Measurements from ENCODE around the gene RCN1. TPM values are rescaled to one million over a fixed set of nuclear protein-coding genes. Genes with fewer than 3 reads are reported as not detected.
"Not testable (repeated sequence)": the region's sequence is repeated elsewhere in the genome, so short reads cannot be mapped to it uniquely, and the experiment has no call there.

The RCN1 gene
- total RNA-seq, 1 donor from 2014 or later, result 23.1 TPM

GRCh38 chr11:32073644-32074026 is 17.2 kb upstream of the RCN1 start:
- intact Hi-C loops (cut with micrococcal nuclease), result no loop called here

DNA sequence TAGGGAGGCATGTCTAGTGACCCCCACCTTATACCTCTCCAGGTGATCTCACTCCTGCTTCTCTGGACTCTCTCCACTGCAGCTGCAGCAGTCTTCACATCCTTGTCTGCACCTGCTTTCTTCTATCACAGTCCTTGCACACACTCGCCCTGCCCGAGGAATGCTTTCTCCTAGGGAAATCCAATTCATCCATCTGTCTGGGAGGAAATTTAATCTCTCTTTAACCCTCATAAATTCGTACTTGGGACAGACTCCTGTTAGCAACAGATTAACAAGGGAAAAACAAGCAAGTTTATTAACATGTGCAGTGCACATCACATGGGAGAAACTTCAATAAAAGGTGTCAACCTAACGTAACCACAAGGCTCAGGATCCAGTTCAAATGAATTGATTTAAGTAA is 11.3 kb upstream of the RCN1 start:
- intact Hi-C loops (cut with micrococcal nuclease), result no loop called here

- intact Hi-C loops (cut with micrococcal nuclease), result no loop called here
Measured at GRCh38 chr11:32080361-32080980, 10.4 kb upstream of the RCN1 start.

- intact Hi-C loops (cut with micrococcal nuclease), result no loop called here
Measured at GRCh38 chr11:32081129-32081641, 9.7 kb upstream of the RCN1 start.

DNA sequence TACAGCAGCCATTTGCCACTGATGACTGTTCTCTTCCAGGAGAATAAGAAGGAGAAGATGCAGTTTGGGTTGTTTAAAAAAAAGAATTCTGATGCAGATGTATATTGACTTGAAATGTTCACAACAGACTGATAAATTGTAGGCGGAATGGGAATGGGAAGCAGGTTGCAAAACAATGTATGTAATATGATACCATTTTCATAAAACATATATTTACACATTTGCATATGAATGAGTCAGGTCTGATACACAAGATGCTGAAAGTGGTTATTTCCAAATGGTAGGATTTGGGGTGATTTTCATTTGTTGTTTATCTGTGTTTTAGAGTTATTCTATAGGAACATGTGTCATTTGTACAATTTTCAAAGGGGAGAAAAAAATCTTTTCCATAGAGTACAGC is 9.0 kb upstream of the RCN1 start:
- intact Hi-C loops (cut with micrococcal nuclease), result no loop called here

GRCh38 chr11:32082346-32082986 is 8.4 kb upstream of the RCN1 start:
- intact Hi-C loops (cut with micrococcal nuclease), result no loop called here

DNA sequence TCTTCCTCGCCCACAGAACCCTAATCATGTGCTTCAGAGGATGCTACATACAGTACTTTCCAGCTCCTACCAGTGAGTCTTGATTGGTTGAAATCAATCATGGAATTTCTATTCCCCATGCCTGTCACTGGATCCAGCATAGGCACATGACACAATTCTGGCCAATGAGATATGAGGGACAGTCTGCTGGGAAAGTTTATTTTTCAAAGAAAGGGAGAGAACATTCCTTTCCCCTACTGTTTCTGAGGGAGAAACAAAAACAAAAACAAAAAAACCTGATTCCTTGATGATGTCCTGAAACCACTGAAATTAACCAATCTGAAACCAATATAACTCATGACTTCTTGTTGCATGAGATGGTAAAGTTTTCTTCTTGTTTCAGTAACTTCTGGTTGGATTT is 3.3 kb upstream of the RCN1 start:
- intact Hi-C loops (cut with micrococcal nuclease), result no loop called here

- intact Hi-C loops (cut with micrococcal nuclease), result no loop called here
Measured at GRCh38 chr11:32088117-32088941, 2.5 kb upstream of the RCN1 start.

DNA sequence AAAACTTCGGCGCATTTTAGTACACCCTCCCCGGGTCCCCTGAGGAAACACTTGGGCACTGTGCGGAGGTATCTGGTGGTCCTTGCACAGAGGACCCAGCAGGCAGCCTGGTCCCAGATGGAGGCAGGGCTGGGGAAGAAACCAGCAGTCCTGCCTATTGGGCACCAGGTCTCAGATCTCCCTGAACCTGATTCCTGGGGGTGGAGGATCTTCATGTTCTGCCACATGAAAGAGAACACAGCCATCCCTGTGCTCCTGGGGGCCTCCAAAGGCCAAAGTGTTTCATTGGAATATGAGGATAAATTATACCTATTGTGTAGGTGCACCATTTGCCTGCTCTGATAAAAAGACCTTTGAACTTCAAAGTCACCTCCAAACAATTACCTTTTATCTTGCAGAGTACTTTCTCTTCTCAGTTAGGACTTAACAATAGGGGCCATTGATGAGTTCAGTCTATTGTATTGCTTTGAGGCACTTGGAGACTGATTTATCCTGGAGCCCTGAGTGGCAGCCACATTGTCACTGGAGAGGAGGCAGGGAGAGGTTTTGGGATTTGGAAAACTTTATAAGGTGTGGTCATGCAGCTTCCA is 1.8 kb downstream of the RCN1 start:
- intact Hi-C loops (cut with micrococcal nuclease), result loop anchor here (5.0 to 10.0 kb wide), 2 partner anchors 1165 to 1768 kb away; partner anchors contain the start of genes ARL14EP and HIPK3

- intact Hi-C loops (cut with micrococcal nuclease), result loop anchor here (5.0 to 10.0 kb wide), 2 partner anchors 1162 to 1770 kb away; partner anchors contain the start of genes ARL14EP and HIPK3
Measured at GRCh38 chr11:32094923-32095322, 4.0 kb downstream of the RCN1 start.

DNA sequence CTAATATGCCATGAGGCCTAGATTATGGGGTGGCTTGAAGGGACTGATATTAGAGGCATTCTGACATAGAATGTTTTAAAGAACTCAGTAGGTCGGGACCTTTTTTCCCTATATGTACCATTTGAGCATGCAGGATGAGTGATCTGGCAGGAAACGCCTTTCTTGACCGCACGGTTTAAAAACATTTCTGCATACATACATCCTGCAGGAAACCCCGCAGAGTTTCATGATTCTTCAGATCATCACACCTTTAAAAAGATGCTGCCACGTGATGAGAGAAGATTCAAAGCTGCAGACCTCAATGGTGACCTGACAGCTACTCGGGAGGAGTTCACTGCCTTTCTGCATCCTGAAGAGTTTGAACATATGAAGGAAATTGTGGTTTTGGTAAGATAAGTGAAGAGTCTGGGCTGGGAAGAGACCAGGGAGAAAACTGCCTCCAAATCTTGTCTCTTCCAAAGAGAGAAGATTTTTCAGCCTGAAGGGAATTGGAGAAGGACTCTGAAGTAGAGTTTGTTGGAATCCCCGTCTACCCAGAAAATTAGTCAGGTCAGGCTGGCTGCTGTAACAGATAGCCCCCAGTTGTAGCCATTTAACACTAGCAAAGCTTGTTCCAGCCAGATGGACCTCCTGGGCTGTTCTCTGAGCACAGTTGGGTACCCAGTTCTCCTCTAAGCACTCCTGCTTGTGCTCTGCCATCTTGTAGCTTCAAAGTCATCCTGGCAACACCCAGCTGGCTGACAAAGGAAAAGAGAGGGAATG is 7.4 kb downstream of the RCN1 start:
- intact Hi-C loops (cut with micrococcal nuclease), result loop anchor here (10.0 kb wide), 1 partner anchor 1774 kb away; the partner anchor contains the start of gene ARL14EP

DNA sequence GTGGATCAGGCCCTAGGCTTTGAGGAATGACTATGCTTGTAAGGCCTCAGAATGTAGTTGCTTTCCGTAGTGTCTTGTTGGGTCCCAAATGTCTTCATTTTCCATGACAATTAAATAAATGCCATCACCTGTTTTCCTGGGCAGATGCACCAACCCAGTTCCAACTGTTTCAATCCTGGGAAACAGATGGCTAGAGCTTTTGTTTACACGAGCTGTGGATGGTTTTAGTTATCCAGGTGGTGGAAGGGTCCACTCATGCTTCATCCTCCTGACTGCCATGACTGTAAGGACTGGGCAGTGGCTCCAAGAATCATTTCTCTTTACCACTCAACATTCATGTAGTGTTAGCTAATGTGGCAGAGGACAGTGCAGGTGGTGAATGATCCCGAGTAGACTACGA is 8.6 kb downstream of the RCN1 start:
- intact Hi-C loops (cut with micrococcal nuclease), result loop anchor here (10.0 kb wide), 1 partner anchor 1775 kb away; the partner anchor contains the start of gene ARL14EP

DNA sequence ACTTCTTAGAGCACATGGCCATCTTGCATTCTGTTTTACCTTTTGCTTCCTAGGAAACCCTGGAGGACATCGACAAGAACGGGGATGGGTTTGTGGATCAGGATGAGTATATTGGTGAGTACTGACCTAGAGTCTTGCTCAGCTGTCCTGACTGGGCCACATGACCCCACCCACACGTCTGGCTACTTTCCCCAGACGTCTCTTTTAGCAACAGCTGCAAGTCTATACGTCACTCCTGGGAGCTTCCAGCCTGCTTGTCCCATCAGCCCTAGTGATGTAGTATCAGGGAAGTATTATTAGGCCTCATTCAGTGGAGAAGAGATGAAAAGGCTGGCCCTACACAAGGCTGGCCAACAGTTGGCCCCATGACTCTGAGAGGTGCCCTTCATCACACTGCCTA is 9.6 kb downstream of the RCN1 start:
- intact Hi-C loops (cut with micrococcal nuclease), result no loop called here

- intact Hi-C loops (cut with micrococcal nuclease), result no loop called here
Measured at GRCh38 chr11:32101791-32102190, 10.9 kb downstream of the RCN1 start.

GRCh38 chr11:32103121-32103719 is 12.3 kb downstream of the RCN1 start:
- intact Hi-C loops (cut with micrococcal nuclease), result not testable (repeated sequence)

- intact Hi-C loops (cut with micrococcal nuclease), result no loop called here
Measured at GRCh38 chr11:32103941-32104340, 13.1 kb downstream of the RCN1 start.

DNA sequence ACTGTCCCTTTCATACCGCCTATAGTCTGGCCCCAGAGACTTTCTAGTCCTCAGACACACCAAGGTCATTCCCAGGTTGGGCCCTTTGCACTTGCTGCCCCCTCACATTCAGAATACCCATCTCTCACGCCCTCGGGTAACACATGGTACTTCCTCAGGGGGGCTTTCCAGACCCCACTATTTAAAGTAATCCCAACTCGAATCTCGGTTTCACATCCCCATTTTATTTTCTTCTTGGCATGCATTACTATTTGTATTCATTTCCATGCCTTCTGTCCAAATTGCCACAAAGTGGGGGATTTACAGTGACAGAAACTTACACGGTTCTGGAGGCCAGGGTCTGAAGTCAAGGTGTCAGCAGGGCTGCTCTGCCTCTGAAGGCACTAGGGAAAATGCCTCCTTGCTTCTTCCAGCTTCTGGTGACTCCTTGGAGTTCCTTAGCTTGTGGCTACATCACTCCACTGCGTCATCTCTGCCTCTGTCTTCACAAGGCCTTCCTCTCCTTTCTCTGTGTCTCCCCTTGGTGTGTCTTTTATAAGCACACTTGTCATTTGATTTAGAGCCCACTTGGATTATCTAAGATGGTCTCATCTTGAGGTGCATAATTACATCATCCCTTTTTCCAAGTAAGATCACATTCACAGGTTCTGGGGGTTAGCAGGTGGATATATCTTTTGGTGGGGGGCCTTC is 15.1 kb downstream of the RCN1 start:
- intact Hi-C loops (cut with micrococcal nuclease), result no loop called here

DNA sequence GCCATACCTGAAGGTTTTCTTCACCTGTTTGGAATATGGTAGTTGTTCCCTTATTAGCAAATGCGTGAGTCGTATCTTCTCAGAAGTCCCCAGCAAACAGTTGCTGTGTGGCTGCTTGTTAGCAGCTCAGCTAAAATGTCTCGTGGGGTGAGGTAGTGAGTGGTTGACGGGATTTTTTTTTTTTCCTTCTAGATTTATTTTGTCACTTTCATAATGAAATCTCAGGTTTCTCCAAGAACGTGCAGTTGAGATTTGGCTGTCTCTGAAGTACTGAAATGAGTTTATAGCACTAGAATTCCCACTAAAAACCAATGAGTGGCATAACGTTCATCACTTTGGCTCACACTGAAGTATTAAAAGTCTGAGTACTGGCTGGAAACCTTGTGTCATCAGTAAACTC is 16.8 kb downstream of the RCN1 start:
- intact Hi-C loops (cut with micrococcal nuclease), result no loop called here

- intact Hi-C loops (cut with micrococcal nuclease), result no loop called here
Measured at GRCh38 chr11:32108576-32108975, 17.7 kb downstream of the RCN1 start.

DNA sequence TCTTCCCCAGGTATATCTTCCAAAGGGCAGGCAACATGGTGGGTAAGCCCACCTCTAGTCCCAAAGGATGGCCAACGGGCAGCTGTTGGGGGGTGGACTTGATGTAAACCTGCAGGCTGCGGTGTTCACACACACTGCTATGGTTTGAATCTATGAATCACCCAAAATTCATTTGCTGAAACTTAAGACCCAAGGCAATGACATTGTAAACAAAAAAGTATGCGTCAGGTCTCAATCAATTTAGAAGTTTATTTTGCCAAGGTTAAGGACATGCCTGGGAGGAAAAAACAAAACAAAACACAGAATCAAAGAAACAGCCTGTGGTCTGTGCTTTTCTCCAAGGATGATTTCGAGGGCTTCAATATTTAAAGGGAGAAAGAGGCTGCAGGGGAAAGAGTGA is 18.3 kb downstream of the RCN1 start:
- intact Hi-C loops (cut with micrococcal nuclease), result no loop called here

Data from T-helper 1 cell treated with Interleukin-12 subunit alpha and Interleukin-12 subunit beta and Interleukin-4 antibody, amounts not matched to agents 30 ng/mL and 1 ng/mL, for 36 hours (primary cell).